Progenitor cell of endocrine pancreas (in vitro differentiated cells): ENCODE measurements around the gene CRIP3. TPM values are rescaled to one million over a fixed set of nuclear protein-coding genes. Genes with fewer than 3 reads are reported as not detected.

ENCODE experiments used
- DNase-seq: peaks from one replicate; pipeline ENCODE4 v3.0.0; 2021; ENCODE audit warnings: low spot score; ENCODE audit not compliant: unreplicated experiment
- H3K27ac Mint-ChIP-seq: 2 replicates; pipeline ENCODE4 v1.8.0; 2021; ENCODE audit warnings: mild to moderate bottlenecking, moderate library complexity, mixed read lengths
- H3K27me3 Mint-ChIP-seq: 2 replicates; pipeline ENCODE4 v1.8.0; 2021; ENCODE audit warnings: mixed read lengths
- H3K36me3 Mint-ChIP-seq: 2 replicates; pipeline ENCODE4 v1.8.0; 2022; ENCODE audit warnings: mixed read lengths; ENCODE audit not compliant: insufficient read depth
- H3K4me1 Mint-ChIP-seq: 2 replicates; pipeline ENCODE4 v1.8.0; 2021; ENCODE audit warnings: low read depth, mixed read lengths
- H3K4me3 Mint-ChIP-seq: 2 replicates; pipeline ENCODE4 v1.8.0; 2021; ENCODE audit warnings: low read depth, mild to moderate bottlenecking, moderate library complexity, mixed read lengths
- H3K9me3 Mint-ChIP-seq: 2 replicates; pipeline ENCODE4 v1.8.0; 2021; ENCODE audit warnings: low read depth, mixed read lengths
- total RNA-seq: library from RNA; stranded (reverse); gene quantifications from 2 replicates; pipeline ENCODE4 v1.2.1, GENCODE V29; 2021
- TF ChIP-seq, protein P1 (sequence below): fragments of 200-600 bp; sonication (generic); IDR thresholded peaks from one replicate; pipeline ENCODE4 v1.5.0; 2021; ENCODE audit warnings: antibody characterized with exemption, mild to moderate bottlenecking; ENCODE audit not compliant: unreplicated experiment

The CRIP3 gene
- total RNA-seq, 1 donor from 2014 or later, result 2.3 TPM

GRCh38 chr6:43264599-43265145 lies 44.0 kb downstream of the CRIP3 start:
- Mint-ChIP-seq H3K36me3 (no peaks in the 10 kb centered on the region), H3K4me1 (peaks cover 15% of the 10 kb centered on the region), H3K27ac (no peak overlapping the region), H3K9me3 (no peaks in the 10 kb centered on the region), H3K27me3 (peaks cover 61% of the 10 kb centered on the region), H3K4me3 (no peak overlapping the region)
- TF ChIP-seq, protein P1, sequence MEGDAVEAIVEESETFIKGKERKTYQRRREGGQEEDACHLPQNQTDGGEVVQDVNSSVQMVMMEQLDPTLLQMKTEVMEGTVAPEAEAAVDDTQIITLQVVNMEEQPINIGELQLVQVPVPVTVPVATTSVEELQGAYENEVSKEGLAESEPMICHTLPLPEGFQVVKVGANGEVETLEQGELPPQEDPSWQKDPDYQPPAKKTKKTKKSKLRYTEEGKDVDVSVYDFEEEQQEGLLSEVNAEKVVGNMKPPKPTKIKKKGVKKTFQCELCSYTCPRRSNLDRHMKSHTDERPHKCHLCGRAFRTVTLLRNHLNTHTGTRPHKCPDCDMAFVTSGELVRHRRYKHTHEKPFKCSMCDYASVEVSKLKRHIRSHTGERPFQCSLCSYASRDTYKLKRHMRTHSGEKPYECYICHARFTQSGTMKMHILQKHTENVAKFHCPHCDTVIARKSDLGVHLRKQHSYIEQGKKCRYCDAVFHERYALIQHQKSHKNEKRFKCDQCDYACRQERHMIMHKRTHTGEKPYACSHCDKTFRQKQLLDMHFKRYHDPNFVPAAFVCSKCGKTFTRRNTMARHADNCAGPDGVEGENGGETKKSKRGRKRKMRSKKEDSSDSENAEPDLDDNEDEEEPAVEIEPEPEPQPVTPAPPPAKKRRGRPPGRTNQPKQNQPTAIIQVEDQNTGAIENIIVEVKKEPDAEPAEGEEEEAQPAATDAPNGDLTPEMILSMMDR, result no peak
- DNase-seq, result no peak

- TF ChIP-seq, protein P1, result peak; percentile 79
- no peak overlapping the region for H3K27ac Mint-ChIP-seq
- H3K9me3 Mint-ChIP-seq, result no peaks in the 10 kb centered on the region
- H3K27me3 Mint-ChIP-seq, result peaks cover 53% of the 10 kb centered on the region
- peak; percentile 63 for DNase-seq
- no peaks in the 10 kb centered on the region for H3K36me3 Mint-ChIP-seq
- peaks cover 15% of the 10 kb centered on the region for H3K4me1 Mint-ChIP-seq
- no peak overlapping the region for H3K4me3 Mint-ChIP-seq
These were observed 45.1 kb downstream of the CRIP3 start for GRCh38 chr6:43263314-43264178.

DNA sequence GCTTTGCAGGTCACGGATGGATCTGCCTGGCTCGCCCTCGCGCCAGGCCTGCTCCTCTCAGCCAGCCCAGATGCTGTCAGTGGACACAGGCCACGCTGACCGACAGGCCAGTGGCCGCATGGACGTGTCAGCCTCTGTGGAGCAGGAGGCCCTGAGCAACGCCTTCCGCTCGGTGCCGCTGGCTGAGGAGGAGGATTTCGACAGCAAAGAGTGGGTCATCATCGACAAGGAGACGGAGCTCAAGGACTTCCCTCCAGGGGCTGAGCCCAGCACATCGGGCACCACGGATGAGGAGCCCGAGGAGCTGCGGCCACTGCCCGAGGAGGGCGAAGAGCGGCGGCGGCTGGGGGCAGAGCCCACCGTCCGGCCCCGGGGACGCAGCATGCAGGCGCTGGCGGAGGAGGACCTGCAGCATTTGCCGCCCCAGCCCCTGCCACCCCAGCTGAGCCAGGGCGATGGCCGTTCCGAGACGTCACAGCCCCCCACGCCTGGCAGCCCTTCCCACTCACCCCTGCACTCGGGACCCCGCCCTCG lies 45.8 kb downstream of the CRIP3 start:
- Mint-ChIP-seq H3K27me3 (peaks cover 46% of the 10 kb centered on the region), H3K4me3 (no peak overlapping the region), H3K27ac (no peak overlapping the region), H3K36me3 (no peaks in the 10 kb centered on the region), H3K9me3 (no peaks in the 10 kb centered on the region), H3K4me1 (peaks cover 12% of the 10 kb centered on the region)
- no peak for DNase-seq
- TF ChIP-seq, protein P1, result no peak

- H3K27ac Mint-ChIP-seq, result peak overlapping the region; percentile 90
- TF ChIP-seq, protein P1, result no peak
- H3K36me3 Mint-ChIP-seq, result no peaks in the 10 kb centered on the region
- DNase-seq, result no peak
- peaks cover 40% of the 10 kb centered on the region for H3K27me3 Mint-ChIP-seq
- no peaks in the 10 kb centered on the region for H3K9me3 Mint-ChIP-seq
- H3K4me3 Mint-ChIP-seq, result no peak overlapping the region
- peaks cover 6% of the 10 kb centered on the region for H3K4me1 Mint-ChIP-seq
These were observed 46.4 kb downstream of the CRIP3 start for GRCh38 chr6:43262000-43262779.

DNA sequence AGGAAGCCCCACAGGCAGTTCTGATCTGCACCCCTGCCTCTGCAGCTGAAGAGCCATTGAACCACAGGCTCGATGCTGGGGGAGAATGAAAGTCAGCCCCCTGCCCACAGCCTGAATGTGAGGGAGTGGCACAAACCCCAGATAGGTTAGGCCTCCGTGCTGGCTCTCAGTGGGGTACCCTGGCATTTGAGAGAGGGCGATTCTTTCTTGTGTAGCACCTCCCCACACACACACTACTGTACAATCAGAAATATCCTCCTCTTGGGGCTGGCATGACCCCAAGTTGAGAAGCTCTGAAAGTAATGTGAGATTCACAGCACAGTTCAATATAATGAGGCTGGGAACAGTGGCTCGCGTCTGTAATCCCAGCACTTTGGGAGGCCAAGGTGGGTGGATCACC lies 47.4 kb downstream of the CRIP3 start:
- TF ChIP-seq, protein P1, result no peak
- Mint-ChIP-seq H3K36me3 (no peaks in the 10 kb centered on the region), H3K27me3 (peaks cover 33% of the 10 kb centered on the region), H3K27ac (no peak overlapping the region), H3K9me3 (no peaks in the 10 kb centered on the region), H3K4me3 (no peak overlapping the region), H3K4me1 (peaks cover 1% of the 10 kb centered on the region)
- DNase-seq, result no peak
